Activated T-helper 1 cell treated with anti-CD3 and anti-CD28 coated beads, Interleukin-12 subunit alpha, Interleukin-12 subunit beta, Interleukin-2, Interleukin-4 antibody, amounts not matched to agents 30 ng/mL and 10 ng/mL and 1 ng/mL, durations not matched to agents 14 hours and 24 hours and 36 hours (primary cell): ENCODE results near the gene WNK1. TPM values are rescaled to one million over a fixed set of nuclear protein-coding genes. Genes with fewer than 3 reads are reported as not detected.
"Not testable (repeated sequence)": the region's sequence is repeated elsewhere in the genome, so short reads cannot be mapped to it uniquely, and the experiment has no call there.

Experiments
- DNase-seq: peaks from one replicate; pipeline ENCODE4 v3.0.0; 2021; ENCODE audit warnings: low spot score
- H3K27ac Mint-ChIP-seq: one replicate; pipeline ENCODE4 v1.8.0; 2021; ENCODE audit warnings: mild to moderate bottlenecking, mixed read lengths
- H3K27me3 Mint-ChIP-seq: one replicate; pipeline ENCODE4 v1.8.0; 2022; ENCODE audit warnings: mild to moderate bottlenecking, moderate library complexity, mixed read lengths; ENCODE audit not compliant: insufficient read depth
- H3K36me3 Mint-ChIP-seq: one replicate; pipeline ENCODE4 v1.8.0; 2021; ENCODE audit warnings: low read depth, mixed read lengths
- H3K4me1 Mint-ChIP-seq: one replicate; pipeline ENCODE4 v1.8.0; 2021; ENCODE audit warnings: low read depth, mixed read lengths
- H3K4me3 Mint-ChIP-seq: one replicate; pipeline ENCODE4 v1.8.0; 2021; ENCODE audit warnings: mild to moderate bottlenecking, moderate library complexity, mixed read lengths
- H3K9me3 Mint-ChIP-seq: one replicate; pipeline ENCODE4 v1.8.0; 2021; ENCODE audit warnings: mixed read lengths
- intact Hi-C: fragments of 100-400 bp; cut with micrococcal nuclease; formaldehyde crosslinking; loops from one replicate; pipeline ENCODE4 v1.15.1; 2024
- total RNA-seq: library from RNA; stranded (reverse); gene quantifications from 2 replicates; pipeline ENCODE4 v1.2.3, GENCODE V29; 2022

WNK1 gene
- 164 and 178 TPM in 2 replicates for total RNA-seq

GRCh38 chr12:751999-752694, at the start of gene WNK1:
WNK1 (plus strand) TSS chr12:752579; CDS start chr12:753566, 987 bp downstream.
- DNase-seq: peak; percentile 95
- intact Hi-C loops: loop anchor here (1.0 to 5.0 kb wide), 18 partner anchors 9 to 840 kb away; partner anchors contain the start of genes CCDC77, ERC1, FBXL14 and KDM5A
- Mint-ChIP-seq H3K27ac (peak within 1 kb of the TSS; percentile 94), H3K4me3 (peak within 1 kb of the TSS; percentile 92), H3K4me1 (peaks cover 24% of the 10 kb centered on the region), H3K27me3 (no peaks in the 10 kb centered on the region), H3K9me3 (no peaks in the 10 kb centered on the region), H3K36me3 (peaks cover 26% of the 10 kb centered on the region)

- peaks cover 4% of the 10 kb centered on the region for H3K27me3 Mint-ChIP-seq
- no peak overlapping the region for H3K27ac Mint-ChIP-seq
- peaks cover 2% of the 10 kb centered on the region for H3K9me3 Mint-ChIP-seq
- no peak overlapping the region for H3K4me3 Mint-ChIP-seq
- intact Hi-C loops: no loop called here
- peaks cover under 1% of the 10 kb centered on the region for H3K36me3 Mint-ChIP-seq
- peaks cover 15% of the 10 kb centered on the region for H3K4me1 Mint-ChIP-seq
- no peak for DNase-seq
Measured at GRCh38 chr12:704516-705242, 47.7 kb upstream of the WNK1 start.

- H3K9me3 Mint-ChIP-seq, H3K4me3 Mint-ChIP-seq, H3K27ac Mint-ChIP-seq, DNase-seq, H3K27me3 Mint-ChIP-seq, H3K36me3 Mint-ChIP-seq, intact Hi-C loops: not testable (repeated sequence)
- peaks cover 29% of the 10 kb centered on the region for H3K4me1 Mint-ChIP-seq
Measured at GRCh38 chr12:708084-708483, 44.3 kb upstream of the WNK1 start.

- Mint-ChIP-seq H3K27me3 (peaks cover 3% of the 10 kb centered on the region), H3K4me1 (peaks cover 30% of the 10 kb centered on the region), H3K4me3 (no peak overlapping the region), H3K36me3 (no peaks in the 10 kb centered on the region), H3K27ac (no peak overlapping the region), H3K9me3 (no peaks in the 10 kb centered on the region)
- no peak for DNase-seq
- intact Hi-C loops: no loop called here
Measured at GRCh38 chr12:709455-710020, 42.8 kb upstream of the WNK1 start.

- Mint-ChIP-seq H3K4me3 (no peak overlapping the region), H3K9me3 (no peaks in the 10 kb centered on the region), H3K4me1 (peaks cover 37% of the 10 kb centered on the region), H3K27ac (peak overlapping the region; percentile 72), H3K27me3 (no peaks in the 10 kb centered on the region), H3K36me3 (no peaks in the 10 kb centered on the region)
- no peak for DNase-seq
- intact Hi-C loops: loop anchor here (2.0 kb wide), 3 partner anchors 16 to 74 kb away; no protein-coding TSS in a partner anchor
Measured at GRCh38 chr12:712172-712863, 40.1 kb upstream of the WNK1 start.

- Mint-ChIP-seq H3K4me1 (peaks cover 37% of the 10 kb centered on the region), H3K9me3 (no peaks in the 10 kb centered on the region), H3K4me3 (peak overlapping the region; percentile 64), H3K36me3 (no peaks in the 10 kb centered on the region), H3K27me3 (no peaks in the 10 kb centered on the region), H3K27ac (peak overlapping the region; percentile 88)
- intact Hi-C loops: loop anchor here (1.0 to 2.0 kb wide), 7 partner anchors 15 to 82 kb away; no protein-coding TSS in a partner anchor
- no peak for DNase-seq
Measured at GRCh38 chr12:713281-713875, 39.0 kb upstream of the WNK1 start.

- H3K4me3 Mint-ChIP-seq: peak overlapping the region; percentile 19
- peak overlapping the region; percentile 85 for H3K27ac Mint-ChIP-seq
- H3K36me3 Mint-ChIP-seq: peaks cover 7% of the 10 kb centered on the region
- DNase-seq: no peak
- intact Hi-C loops: loop anchor here (1.0 kb wide), 2 partner anchors 36 to 47 kb away; partner anchors contain the start of gene WNK1
- peaks cover 60% of the 10 kb centered on the region for H3K4me1 Mint-ChIP-seq
- no peaks in the 10 kb centered on the region for H3K9me3 Mint-ChIP-seq
- H3K27me3 Mint-ChIP-seq: no peaks in the 10 kb centered on the region
Measured at GRCh38 chr12:716506-716905, 35.9 kb upstream of the WNK1 start.

GRCh38 chr12:718756-719102, 33.6 kb upstream of the WNK1 start:
- Mint-ChIP-seq H3K27me3 (no peaks in the 10 kb centered on the region), H3K36me3 (peaks cover 7% of the 10 kb centered on the region), H3K27ac (peak overlapping the region; percentile 61), H3K4me3 (peak overlapping the region; percentile 48), H3K9me3 (no peaks in the 10 kb centered on the region), H3K4me1 (peaks cover 47% of the 10 kb centered on the region)
- DNase-seq: no peak
- intact Hi-C loops: no loop called here

GRCh38 chr12:720231-720941, 32.0 kb upstream of the WNK1 start:
- no peak overlapping the region for H3K4me3 Mint-ChIP-seq
- H3K27ac Mint-ChIP-seq: peak overlapping the region; percentile 29

GRCh38 chr12:724194-724855, 28.1 kb upstream of the WNK1 start:
- peak overlapping the region; percentile 30 for H3K27ac Mint-ChIP-seq
- intact Hi-C loops: loop anchor here (2.0 kb wide), 1 partner anchor 18 kb away; no protein-coding TSS in a partner anchor
- no peaks in the 10 kb centered on the region for H3K27me3 Mint-ChIP-seq
- peaks cover 11% of the 10 kb centered on the region for H3K36me3 Mint-ChIP-seq
- H3K4me1 Mint-ChIP-seq: peaks cover 75% of the 10 kb centered on the region
- peaks cover 5% of the 10 kb centered on the region for H3K9me3 Mint-ChIP-seq
- no peak for DNase-seq
- H3K4me3 Mint-ChIP-seq: no peak overlapping the region

More at GRCh38 chr12:720231-720941, 32.0 kb upstream of the WNK1 start:
- no peaks in the 10 kb centered on the region for H3K9me3 Mint-ChIP-seq
- intact Hi-C loops: no loop called here
- peaks cover 12% of the 10 kb centered on the region for H3K36me3 Mint-ChIP-seq
- no peaks in the 10 kb centered on the region for H3K27me3 Mint-ChIP-seq
- no peak for DNase-seq
- peaks cover 59% of the 10 kb centered on the region for H3K4me1 Mint-ChIP-seq

- Mint-ChIP-seq H3K4me1 (peaks cover 75% of the 10 kb centered on the region), H3K9me3 (peaks cover 10% of the 10 kb centered on the region), H3K27me3 (no peaks in the 10 kb centered on the region), H3K27ac (no peak overlapping the region), H3K36me3 (peaks cover 11% of the 10 kb centered on the region), H3K4me3 (no peak overlapping the region)
- intact Hi-C loops: loop anchor here (2.0 kb wide), 1 partner anchor 18 kb away; no protein-coding TSS in a partner anchor
- DNase-seq: no peak
Measured at GRCh38 chr12:725076-725475, 27.3 kb upstream of the WNK1 start.
